ENCODE data around the gene TRIM58. TPM values are rescaled to one million over a fixed set of nuclear protein-coding genes. Genes with fewer than 3 reads are reported as not detected.

TRIM58 gene
- total and polyA plus RNA-seq, 9 of the 15 experiments (the other 6 are each of a cell fraction or from before 2014, with no cell fraction given), result 3.8 to 19.1 (median 7.2) TPM

- Histone ChIP-seq H4K20me1 (replicated peaks; ENCODE audit: control insufficient read depth, insufficient read depth, low read length) (no peaks in the 10 kb centered on the region), H3K4me2 (ENCODE audit: insufficient read depth, low read length) (no peak overlapping the region), H3K79me2 (ENCODE audit: control insufficient read depth, insufficient read depth, low read length) (no peaks in the 10 kb centered on the region), H3K27me3 (ENCODE audit: control insufficient read depth in 2 of 2, insufficient read depth in 2 of 2, low read length in 2 of 2) (no peaks in the 10 kb centered on the region; a peak in 1 of 5 replicates), H3K4me3 (no peak overlapping the region), H3K4me1 (replicated peaks in 1 of 2; ENCODE audit: control insufficient read depth in 2 of 2, insufficient read depth in 2 of 2, low read length in 2 of 2) (peaks cover 0 to 21% of the 10 kb centered on the region in 2 experiments; a peak in 3 of 5 replicates), H3K36me3 (ENCODE audit: control insufficient read depth, insufficient read depth, low read length) (no peaks in the 10 kb centered on the region), H3K9me1 (ENCODE audit: control insufficient read depth, insufficient read depth, low read length) (no peaks in the 10 kb centered on the region), H3K9ac (ENCODE audit: insufficient read depth in 1 of 2, low read depth in 2 of 2, low read length in 2 of 2) (no peak overlapping the region), H3K9me3 (replicated peaks; ENCODE audit: control insufficient read depth, insufficient read depth, low read depth, low read length) (peaks cover 3% of the 10 kb centered on the region; the same call in 1 of the 2 replicates), H3K27ac (ENCODE audit: extremely low read depth, low read depth, low read length) (no peak overlapping the region), H2AFZ (ENCODE audit: low read depth, low read length) (peak overlapping the region; percentile 0; the same call in 1 of the 2 replicates)
- TF ChIP-seq DLX4 (CRISPR knock-in tag; IDR thresholded peaks at IDR 0.05) (no peak), ZNF764 (CRISPR knock-in tag; IDR thresholded peaks at IDR 0.05; ENCODE audit: low read depth) (no peak), LARP7 (IDR thresholded peaks at IDR 0.05) (no peak), E2F6 (IDR thresholded peaks at IDR 0.05; ENCODE audit: borderline replicate concordance in 1 of 2, extremely low read depth in 1 of 2, insufficient read depth in 1 of 2, insufficient read length in 1 of 2, low read depth in 1 of 2, low read length in 1 of 2, poor library complexity in 1 of 2, severe bottlenecking in 1 of 2) (no peak), PTBP1 (IDR thresholded peaks at IDR 0.05; ENCODE audit: low read depth, low read length) (no peak), HLTF (IDR thresholded peaks at IDR 0.05) (no peak), RERE (CRISPR knock-in tag; IDR thresholded peaks at IDR 0.05; ENCODE audit: borderline replicate concordance) (no peak), MEF2A (IDR thresholded peaks at IDR 0.05; ENCODE audit: control insufficient read depth, low read depth, low read length) (no peak), SMAD2 (IDR thresholded peaks at IDR 0.05; ENCODE audit: low read depth, low read length) (no peak), CBX2 (IDR thresholded peaks at IDR 0.05; ENCODE audit: insufficient read depth, low read length, poor library complexity, severe bottlenecking) (no peak), ZNF780A (CRISPR knock-in tag; IDR thresholded peaks at IDR 0.05) (no peak)
- CTCF ChIA-PET (ENCODE audit: low intra/inter-chr PET ratio), result no interaction called here
- in situ Hi-C loops (cut with MboI) (no loop called here), intact Hi-C loops (cut with micrococcal nuclease) (no loop called here)
- POLR2A ChIA-PET, result no interaction called here
- whole genome bisulfite sequencing (ENCODE audit: insufficient coverage, low coverage, missing lambda C conversion rate), result 48% methylated on average over 7 of the region's 7 CpGs
- FAIRE-seq (no peak), ATAC-seq (no peak), DNase-seq (ENCODE audit: extremely low read depth in 1 of 4, low spot score in 3 of 4) (no peak)
- BruUV-seq (replicated peaks), result no TSS peak
These were observed 8.6 kb upstream of the TRIM58 start for GRCh38 chr1:247848346-247848745.
